ENCODE data around the gene GARS1.
"Not testable (repeated sequence)": the region's sequence is repeated elsewhere in the genome, so short reads cannot be mapped to it uniquely, and the experiment has no call there.

Gene GARS1, protein sequence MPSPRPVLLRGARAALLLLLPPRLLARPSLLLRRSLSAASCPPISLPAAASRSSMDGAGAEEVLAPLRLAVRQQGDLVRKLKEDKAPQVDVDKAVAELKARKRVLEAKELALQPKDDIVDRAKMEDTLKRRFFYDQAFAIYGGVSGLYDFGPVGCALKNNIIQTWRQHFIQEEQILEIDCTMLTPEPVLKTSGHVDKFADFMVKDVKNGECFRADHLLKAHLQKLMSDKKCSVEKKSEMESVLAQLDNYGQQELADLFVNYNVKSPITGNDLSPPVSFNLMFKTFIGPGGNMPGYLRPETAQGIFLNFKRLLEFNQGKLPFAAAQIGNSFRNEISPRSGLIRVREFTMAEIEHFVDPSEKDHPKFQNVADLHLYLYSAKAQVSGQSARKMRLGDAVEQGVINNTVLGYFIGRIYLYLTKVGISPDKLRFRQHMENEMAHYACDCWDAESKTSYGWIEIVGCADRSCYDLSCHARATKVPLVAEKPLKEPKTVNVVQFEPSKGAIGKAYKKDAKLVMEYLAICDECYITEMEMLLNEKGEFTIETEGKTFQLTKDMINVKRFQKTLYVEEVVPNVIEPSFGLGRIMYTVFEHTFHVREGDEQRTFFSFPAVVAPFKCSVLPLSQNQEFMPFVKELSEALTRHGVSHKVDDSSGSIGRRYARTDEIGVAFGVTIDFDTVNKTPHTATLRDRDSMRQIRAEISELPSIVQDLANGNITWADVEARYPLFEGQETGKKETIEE

DNA sequence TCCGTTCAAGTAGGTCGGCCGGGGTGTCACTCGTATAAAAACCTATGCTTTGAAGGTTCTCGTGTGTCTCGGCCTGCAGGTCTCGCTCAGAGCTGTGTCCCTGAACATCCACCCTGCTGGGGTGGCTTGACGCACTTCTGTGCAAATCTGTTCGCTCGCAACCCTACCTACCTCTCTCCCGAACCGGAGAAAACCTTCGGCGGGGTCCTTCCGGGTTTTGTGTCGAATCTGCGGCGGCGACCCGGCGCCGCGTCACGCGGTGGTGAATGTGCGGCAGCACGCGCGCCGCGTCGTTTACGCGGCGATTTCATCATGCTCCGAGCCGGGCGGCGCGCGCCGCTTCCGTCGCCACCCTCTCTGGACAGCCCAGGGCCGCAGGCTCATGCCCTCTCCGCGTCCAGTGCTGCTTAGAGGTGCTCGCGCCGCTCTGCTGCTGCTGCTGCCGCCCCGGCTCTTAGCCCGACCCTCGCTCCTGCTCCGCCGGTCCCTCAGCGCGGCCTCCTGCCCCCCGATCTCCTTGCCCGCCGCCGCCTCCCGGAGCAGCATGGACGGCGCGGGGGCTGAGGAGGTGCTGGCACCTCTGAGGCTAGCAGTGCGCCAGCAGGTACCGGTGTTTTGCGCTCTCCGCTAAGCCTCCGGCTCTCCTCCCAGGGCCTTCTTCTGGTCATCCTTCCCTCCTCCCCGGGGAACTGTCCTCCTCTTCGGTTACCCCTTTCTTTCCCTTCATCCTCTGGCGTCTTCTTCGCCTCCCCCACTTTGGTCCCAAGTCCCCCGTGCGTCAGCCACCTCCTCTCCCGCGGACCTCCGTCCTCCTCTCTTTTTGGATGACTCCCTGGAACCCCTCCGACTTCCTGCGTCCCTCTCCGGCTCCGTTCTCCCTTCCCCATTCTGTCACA, at the start of gene GARS1:
Gene GARS1, plus strand, starts transcription at position 339 of the 896 bp plus-strand sequence. Its CDS starts 44 bp downstream, at position 383.
- peak; percentile 90 for DNase-seq

DNA sequence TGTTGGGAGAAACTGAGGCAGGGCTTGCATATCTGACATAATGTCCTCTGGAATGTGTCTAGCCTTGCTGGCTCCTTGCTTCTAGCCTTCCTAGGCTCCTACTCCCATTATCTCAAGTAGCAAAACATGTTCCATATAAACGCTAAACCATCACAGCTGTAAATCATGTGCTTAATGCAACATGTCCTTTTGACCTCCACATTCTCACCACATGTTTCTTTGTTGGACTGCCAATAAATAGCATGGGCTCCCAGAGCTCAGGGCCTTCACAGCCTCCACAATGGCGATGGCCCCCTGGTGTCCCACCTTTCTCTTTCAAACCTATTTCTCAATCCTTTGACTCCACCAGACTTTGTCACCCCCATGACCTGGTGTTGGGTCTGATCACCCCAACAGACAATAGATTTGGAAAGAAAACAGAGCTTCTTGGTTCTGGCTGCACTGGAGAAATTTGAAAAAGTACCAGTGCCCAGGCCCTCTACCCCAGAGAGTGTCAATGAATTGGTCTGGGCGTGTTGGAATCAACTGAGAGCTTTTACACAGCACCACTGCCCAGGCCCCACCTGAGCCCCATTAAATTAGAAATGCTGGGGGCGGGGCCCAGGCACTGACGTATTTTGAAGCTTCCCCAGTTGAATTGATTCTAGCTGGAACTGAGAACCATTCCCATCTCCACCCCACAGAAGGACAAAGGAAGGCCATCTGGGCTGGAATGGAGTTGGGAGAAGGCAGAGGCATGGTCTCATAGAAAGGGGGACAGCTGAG, 48.7 kb upstream of the GARS1 start:
- no peak for DNase-seq

DNA sequence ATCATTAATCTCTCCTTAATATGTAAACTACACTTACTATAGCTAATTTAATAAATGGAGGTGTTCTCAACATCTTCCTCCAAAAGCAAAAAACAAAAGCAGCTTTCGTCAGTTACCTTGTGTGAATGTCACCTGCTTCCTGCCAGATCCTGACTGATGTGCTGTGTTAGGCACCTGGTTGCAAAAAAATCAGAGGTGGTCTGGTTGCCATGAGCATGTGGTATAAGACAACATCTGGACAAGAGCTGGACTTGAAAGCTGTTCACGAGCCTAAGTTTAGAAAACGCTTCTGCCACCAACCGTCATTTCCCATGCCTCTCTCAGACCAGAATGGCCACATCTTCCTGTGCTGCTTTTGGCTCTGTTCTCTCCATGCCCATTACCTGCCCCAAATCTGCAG, 48.1 kb upstream of the GARS1 start:
- DNase-seq: no peak

DNA sequence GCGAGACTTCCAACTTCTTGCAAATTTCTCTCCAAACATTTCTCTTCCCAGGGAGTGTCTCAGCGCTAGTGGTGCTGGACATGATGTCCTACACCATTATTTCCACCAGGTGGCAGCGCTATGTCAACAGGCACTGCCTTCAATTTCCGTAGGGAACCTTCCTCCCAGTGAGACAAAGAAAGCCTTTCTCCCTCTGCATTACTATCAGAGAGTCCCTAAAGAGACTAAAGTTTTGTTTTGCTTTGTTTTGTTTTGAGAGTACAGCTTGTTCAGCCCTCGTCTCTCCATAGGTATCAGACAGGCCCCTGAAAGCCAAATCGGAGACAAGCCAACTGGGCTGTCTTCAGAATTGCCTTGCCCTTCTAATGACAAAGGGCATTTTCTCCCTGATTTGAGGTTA, 45.8 kb upstream of the GARS1 start:
- peak; percentile 32 for DNase-seq

DNA sequence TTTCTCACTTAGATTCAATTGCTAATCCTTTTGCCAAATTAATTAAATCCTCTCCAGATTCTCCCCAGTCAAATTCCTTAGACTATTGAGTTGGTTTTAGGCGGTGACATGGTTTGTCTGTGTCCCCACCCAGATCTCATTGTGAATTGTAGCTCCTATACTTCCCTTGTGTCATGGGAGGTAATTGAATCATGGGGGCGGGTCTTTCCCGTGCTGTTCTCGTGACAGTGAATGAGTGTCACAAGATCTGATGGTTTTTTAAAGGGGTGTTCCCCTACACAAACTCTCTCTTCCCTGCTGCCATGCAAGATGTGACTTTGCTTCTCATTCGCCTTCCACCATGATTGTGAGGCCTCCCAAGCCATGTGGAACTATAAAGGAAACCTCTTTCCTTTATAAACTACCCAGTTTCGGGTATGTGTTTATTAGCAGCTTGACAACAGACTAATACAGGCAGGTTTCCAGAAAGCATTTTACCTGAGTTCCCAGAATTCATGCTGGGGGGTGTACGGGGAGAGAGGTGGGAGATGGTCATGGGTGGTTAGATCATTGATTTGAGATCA, 44.7 kb upstream of the GARS1 start:
- DNase-seq: no peak

DNA sequence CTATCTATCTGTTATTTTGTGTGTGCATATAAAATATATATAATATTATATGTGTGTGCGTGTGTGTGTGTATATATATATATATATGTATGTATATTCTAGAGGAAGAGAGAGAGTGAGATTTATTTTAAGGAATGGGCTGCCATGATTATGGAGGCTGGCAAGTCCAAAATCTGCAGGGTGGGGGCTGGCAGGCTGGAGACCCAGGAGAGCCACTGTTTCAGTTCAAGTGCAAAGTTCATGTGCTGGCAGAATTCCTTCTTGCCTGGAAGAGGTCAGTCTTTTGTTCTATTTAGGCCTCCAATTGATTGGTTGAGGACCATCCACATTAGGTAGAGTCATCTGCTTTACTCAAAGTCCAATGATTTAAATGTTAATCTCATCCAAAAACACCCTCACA, 42.3 kb upstream of the GARS1 start:
- DNase-seq: no peak

DNA sequence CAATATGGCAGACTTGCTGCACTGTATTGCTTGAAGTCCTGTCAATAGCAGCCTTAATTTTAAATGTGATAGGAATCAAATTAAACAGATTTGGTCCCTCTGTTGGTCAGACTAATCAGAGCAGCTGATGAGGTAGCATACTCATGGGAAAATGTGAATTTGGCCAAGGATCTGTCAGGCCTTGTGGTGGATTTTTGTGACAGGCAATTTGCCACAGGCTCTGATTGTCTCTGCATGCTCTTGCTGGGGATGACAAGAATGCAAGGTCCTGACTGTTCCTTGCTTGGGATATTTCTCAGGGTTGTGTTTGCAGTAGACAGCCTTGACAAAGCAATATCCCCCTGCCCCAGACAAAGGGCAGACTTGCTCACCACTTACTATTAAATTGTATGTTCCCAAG, 41.5 kb upstream of the GARS1 start:
- no peak for DNase-seq

DNA sequence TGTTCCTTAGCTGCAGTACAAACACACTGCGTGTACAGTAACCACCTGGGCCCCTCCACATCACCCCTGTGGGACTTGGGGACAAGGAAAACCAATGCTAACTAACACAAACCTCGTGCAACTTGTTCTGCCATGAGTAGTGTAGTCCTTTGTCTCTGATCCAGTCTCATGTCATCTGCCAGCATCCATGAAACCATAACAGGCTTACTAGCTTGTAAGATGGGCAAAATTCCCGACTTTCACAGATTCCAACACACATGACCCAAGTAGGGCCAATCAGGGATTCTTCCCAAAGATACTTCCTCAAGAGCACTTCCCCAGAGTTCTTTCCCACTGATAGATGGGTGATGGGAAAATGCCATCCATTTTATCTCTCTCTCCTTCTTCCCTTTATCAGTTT, 41.1 kb upstream of the GARS1 start:
- no peak for DNase-seq

DNA sequence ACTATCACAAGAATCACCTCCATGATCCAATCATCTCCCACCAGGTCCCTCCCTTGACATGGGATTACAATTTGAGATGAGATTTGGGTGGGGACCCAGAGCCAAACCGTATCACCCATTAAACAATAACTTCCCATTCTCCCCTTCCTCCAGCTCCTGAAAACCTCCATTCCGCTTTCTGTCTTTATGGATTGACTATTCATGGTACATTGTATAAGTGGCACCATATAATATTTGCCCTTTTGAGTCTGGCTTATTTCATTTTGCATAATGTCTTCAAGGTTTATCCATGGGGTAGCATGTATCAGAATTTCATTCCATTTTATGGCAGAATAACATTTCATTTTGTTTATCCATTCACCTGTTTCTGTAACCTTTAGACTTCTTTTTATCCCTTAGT, 39.2 kb upstream of the GARS1 start:
- no peak for DNase-seq

DNA sequence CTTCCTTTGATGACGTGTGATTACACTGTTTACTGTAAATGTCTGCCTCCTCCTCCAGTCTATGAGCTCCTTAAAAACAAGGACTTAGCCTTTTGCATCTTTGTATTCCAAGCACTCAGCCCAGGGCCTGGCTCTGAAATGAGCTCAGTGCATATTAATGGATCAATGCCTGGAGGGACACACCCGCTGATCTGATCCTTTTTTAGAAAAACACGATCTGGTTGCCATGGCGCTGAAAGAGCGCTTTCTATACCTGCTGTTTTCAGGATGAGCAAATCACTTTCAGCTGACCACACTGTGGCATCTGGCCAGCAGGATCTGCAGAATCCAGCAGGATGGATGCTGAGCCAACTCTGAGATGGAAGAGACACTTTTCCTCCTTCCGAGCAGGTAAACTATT, 37.8 kb upstream of the GARS1 start:
- DNase-seq: no peak

DNA sequence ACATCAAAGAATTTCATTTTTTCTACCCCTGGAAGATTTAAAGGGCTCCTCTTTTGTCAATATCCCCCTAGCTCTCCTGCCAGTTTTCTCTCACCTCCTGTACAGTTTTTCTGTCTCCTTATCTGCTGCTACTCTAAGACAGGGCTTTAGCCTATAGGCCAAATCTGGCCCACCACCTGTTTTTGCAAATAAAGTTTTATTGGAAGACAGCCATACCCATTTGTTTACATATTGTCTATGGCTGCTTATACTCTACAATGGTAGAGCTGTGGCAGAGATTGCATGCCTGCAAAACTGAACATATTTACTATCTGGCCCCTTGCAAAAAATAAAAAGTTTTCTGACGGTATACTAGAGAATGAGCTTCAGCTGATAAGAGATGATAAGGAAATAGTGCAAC, 37.4 kb upstream of the GARS1 start:
- DNase-seq: no peak

DNA sequence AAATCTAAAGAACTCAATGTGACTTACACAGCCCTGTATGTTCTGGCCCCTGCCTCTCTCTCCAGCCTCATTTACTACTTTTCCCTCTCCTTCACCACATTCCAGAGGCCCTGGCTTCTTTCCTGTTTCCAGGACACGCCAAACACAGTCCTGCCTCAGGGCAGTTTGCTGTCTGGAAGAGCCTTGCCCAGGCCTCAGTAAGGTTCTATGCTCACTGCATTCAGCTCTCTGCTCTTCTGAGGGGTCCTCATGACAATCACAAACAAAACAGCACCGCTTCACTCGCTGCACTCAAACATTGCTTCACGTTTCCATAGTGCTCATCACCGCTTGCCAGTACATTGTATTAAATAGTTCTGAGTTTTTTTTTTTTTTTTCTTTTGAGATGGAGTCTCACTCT, 35.1 kb upstream of the GARS1 start:
- DNase-seq: no peak

DNA sequence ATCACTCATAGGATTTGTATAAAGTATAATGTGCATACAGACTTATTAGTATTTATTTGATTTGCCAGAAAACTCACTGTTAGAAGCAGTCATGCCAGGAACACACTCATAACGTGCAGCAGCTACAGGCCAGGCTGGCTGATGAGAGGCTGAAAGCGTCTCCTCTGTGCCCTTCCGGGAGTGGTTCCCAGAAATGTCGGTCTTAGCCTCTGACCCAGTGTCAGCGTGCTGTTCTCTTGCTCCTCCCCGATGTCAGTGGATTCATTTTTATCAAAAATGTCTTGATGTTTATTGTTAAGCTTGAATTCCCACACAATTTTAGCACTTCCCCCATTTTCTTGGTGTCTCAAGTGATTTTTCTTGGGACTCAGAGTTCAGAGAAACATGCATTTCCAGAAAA, 33.3 kb upstream of the GARS1 start:
- no peak for DNase-seq

DNA sequence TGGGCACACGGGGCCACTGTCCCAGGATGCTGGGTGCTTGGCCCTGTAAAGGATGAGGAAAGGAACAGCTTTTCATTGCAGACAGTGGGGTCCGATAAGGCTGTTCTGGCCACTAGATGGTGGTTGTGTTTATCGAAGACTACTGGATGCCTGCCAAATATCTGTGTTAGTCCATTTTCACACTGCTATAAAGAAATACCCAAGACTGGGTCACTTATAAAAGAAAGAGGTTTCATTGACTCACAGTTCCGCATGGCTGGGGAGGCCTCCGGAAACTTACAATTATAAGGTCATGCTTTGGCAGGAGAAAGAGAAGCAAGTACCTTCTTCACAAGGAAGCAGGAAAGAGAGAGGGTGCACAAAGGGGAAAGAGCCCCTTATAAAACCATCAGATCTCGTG, 32.2 kb upstream of the GARS1 start:
- no peak for DNase-seq

DNA sequence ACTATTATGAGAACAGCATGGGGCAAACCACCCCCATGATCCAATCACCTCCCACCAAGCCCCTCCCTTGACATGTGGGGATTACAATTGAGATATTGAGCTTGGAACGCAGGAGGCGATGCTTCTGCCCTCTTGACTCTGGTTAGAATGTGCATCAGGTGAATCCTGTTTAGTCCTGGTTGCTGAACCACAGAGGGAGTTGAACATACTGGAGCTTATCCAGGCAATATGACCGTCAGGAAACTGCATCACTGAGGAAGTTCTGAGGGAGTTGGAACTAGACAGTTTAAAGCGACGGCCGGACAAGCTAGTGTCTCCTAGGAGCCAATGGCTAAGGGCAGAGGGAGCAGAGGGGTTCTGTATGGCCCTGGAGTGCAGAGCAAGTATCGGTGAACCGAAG, 31.8 kb upstream of the GARS1 start:
- no peak for DNase-seq

DNA sequence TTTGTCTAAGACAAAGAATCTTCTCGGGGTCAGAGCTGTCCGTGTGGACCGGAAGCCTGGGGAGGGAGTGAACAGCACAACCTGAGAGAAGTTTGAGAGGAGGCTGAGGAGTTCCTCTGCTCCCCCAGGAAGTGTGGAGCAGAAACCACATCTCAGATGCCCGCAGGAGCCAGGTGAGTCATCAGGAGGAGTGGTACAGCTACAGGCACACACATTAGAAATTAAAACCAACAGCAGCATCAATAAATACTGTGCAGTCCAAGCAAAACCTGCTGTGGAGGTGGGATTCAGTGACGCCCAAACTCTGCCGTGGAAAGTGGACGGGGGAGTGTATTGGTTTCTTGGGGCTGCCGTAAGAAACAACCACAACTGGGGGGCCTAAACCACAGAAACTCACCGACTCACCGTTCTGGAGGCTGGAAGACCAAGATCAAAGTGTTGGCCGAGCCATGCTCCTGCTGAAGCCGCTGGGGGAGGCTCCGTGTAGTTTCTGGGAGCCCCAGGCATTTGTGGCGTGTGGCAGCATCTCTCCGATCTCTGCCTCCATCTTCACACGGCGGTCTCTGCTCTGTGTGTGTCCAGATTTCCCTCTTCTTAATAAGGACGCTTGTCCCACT, 31.2 kb upstream of the GARS1 start:
- DNase-seq: no peak

DNA sequence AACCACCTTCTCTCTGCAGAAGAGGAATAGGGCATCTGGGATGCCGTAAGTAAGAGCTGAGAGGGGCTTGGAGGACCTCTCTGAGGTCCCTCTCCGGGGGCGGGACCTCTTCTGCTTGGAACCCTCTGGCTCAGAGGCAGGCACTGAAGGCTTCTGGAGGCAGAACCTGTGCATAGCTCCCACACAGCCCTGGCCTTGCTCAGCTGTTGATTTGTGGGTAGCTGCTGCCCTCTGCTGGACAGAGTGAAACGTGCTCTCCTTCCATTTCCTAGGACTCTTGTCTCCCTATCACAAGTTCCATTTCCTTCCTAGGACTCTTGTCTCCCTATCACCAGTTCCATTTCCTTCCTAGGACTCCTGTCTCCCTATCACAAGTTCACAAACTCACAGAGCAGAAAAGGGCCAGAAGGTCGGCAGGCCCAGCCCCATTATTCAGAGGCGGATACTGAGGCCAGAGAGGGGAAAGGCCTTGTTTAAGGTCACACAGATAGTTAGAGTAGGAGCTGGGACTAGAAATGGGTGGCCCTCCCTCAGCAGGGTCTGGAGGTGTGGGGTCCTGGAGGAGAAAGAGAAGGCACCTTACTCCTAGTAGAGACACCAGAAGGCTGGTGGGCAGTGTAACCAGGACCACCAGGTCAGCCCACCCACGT, 30.3 kb upstream of the GARS1 start:
- DNase-seq: peak; percentile 77

DNA sequence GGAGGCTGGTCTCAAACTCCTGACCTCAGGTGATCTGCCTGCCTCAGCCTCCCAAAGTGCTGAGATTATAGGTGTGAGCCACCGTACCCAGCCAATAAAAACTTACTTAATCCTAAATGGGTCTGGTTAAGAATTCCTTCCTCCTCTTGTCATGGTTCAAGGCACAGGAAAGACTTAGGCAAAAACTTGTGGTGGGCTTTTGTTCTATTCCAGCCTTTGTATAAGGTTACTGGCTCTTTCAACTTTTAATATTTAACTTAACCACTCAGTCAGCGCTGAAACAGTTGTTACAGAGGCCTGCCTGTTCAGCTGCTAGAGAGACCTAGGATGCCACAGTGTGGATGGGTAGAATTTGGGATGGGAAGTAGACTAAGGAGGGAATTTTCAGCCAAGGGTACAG, 28.1 kb upstream of the GARS1 start:
- DNase-seq: no peak

DNA sequence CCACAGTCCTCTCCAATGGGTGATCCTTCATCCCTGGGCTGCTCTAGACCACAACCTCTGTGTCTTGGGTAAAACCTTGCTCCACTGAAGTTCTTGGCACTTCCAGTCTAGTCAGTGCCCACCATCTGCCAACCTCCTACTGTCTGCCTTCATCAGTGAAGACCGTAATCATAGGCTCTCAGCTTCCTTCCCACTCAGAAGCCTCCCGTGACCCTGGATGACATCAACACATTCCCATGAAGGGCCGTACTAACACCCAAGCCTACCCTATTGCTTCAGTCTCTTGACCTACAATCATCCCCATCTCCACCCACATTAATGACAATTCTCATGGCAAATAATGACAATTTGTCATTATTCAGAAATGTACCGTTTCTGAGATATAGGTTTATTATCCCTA, 27.6 kb upstream of the GARS1 start:
- DNase-seq: no peak

DNA sequence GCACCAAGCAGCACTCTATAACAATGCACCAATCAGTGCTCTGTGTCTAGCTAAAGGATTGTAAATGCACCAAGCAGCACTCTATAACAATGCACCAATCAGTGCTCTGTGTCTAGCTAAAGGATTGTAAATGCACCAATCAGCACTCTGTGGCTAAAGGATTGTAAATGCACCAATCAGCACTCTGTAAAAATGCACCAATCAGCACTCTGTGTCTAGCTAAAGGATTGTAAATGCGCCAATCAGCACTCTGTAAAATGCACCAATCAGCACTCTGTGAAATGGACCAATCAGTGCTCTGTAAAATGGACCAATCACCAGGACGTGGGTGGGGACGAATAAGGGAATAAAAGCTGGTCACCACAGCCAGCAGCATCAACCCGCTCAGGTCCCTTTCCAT, 24.4 kb upstream of the GARS1 start:
- not testable (repeated sequence) for DNase-seq

DNA sequence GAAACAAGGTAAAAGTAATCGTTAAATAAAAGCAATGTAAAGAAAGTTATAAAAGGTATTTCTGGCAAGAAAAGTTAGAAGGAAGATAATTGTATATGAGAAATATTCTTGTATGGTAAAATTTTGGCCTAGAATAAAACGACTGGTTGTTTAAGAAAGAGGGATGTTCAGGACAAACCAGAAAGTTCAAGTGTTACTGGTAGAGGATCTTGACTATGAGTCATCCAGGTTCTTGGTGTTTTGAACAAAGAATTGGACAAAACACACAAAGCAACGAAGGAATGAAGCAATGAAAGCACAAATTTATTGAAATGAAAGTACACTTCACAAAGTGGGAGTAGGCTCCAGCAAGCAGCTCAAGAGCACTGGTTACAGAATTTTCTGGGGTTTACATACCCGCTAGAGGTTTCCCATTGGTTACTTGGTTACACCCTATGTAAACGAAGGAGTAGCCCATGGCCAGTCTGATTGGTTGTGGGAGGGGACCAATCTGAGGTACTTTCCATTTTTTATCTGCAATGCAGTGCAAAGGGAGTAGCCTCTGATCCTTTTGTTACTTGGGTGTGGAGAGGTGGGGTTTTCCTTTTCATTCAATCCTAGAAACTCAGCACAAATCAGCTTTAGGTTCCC, 22.4 kb upstream of the GARS1 start:
- DNase-seq: no peak

All from activated CD8-positive, alpha-beta memory T cell treated with anti-CD3 and anti-CD28 coated beads, Interleukin-2, amount 50 U/mL, for 4 hours (primary cell).